PFSK-1 (cell line): ENCODE measurements around the gene CACNG1.

Experiments
- FOXP2 ChIP-seq: optimal IDR thresholded peaks from 2 replicates; pipeline ENCODE3; 2011; ENCODE audit warnings: borderline replicate concordance, control low read depth, inconsistent platforms; ENCODE audit not compliant: insufficient read depth; ENCODE audit errors: extremely low read length, extremely low read depth
- POLR2AphosphoS5 ChIP-seq: IDR thresholded peaks from 2 replicates; pipeline ENCODE4 v1.6.1; 2012; ENCODE audit warnings: low read depth, mild to moderate bottlenecking, control low read depth, low read length, moderate library complexity
- REST ChIP-seq, 2 experiments: IDR thresholded peaks; 2 replicates each; pipeline versions ENCODE4 v1.6.1 to v1.8.0; 2011 to 2012; ENCODE audit warnings: low read depth in 2 of 2, low read length in 2 of 2, control low read depth in 1 of 2, inconsistent platforms in 1 of 2, mild to moderate bottlenecking in 1 of 2, moderate library complexity in 1 of 2; ENCODE audit not compliant: insufficient read depth in 1 of 2
- SIN3A ChIP-seq: IDR thresholded peaks from 2 replicates; pipeline ENCODE4 v1.6.1; 2012; ENCODE audit warnings: mild to moderate bottlenecking, low read length, moderate library complexity, borderline replicate concordance; ENCODE audit not compliant: insufficient read depth
- TAF1 ChIP-seq: IDR thresholded peaks from 2 replicates; pipeline ENCODE4 v1.6.1; 2012; ENCODE audit warnings: low read length, control low read depth, borderline replicate concordance; ENCODE audit not compliant: insufficient read depth

The CACNG1 gene

DNA sequence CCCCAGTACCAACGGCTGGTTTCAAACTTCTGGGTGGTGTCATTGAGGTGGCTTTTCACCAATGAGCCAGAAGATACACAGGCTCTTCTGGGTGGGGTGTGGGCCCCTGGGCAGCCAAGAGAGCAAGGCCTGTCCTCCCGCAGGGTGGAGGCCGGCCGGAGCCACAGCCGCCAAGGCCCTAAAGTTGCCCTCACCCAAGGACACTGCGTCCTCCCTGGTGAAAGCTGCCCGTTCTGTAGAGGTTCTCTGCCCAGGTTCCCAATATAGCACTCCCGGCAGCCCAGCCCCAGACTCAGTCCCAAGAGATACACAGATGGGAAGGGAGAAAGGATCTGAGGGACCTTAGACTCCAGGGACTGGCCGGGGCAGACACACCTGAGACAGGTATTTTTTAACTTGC, 10.7 kb upstream of the CACNG1 start:
- TF ChIP-seq REST (IDR thresholded peaks at IDR 0.05; ENCODE audit: insufficient read depth in 1 of 2, low read depth in 2 of 2, low read length in 2 of 2) (no peak), FOXP2 (no peak), POLR2AphosphoS5 (no peak), TAF1 (no peak), SIN3A (no peak)

GRCh38 chr17:67035131-67036083, 8.9 kb upstream of the CACNG1 start:
- TF ChIP-seq FOXP2 = no peak

- TF ChIP-seq POLR2AphosphoS5 = no peak
- no peak for TF ChIP-seq REST (IDR thresholded peaks at IDR 0.05; ENCODE audit: insufficient read depth in 1 of 2, low read depth in 2 of 2, low read length in 2 of 2)
- no peak for TF ChIP-seq FOXP2
- TF ChIP-seq TAF1 = no peak
Measured at GRCh38 chr17:67038861-67039365, 5.4 kb upstream of the CACNG1 start.

GRCh38 chr17:67040652-67041051, 3.7 kb upstream of the CACNG1 start:
- TF ChIP-seq SIN3A = no peak
- TF ChIP-seq POLR2AphosphoS5 = no peak
- TF ChIP-seq FOXP2 = no peak
- TF ChIP-seq TAF1 = no peak
- TF ChIP-seq REST (IDR thresholded peaks at IDR 0.05; ENCODE audit: insufficient read depth in 1 of 2, low read depth in 2 of 2, low read length in 2 of 2) = no peak

DNA sequence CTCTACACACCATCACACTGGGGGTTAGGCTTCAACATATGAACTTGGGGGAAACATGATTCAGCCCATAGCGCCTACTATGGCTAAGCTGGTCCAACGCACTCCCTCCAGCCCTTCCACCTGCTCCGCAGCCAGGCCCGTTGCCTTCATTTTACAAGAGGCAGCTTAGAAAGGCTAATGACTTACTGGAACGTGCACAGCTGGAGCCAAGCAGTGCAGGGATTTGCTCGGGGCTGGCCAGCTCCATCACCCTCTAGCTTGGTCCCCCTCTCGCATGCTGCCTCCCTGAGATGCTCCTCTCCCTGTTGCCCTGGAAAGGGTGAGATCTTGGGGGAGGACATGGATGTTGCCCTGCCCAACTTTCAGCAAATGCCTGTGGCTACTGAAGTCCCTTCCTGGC, 2.8 kb upstream of the CACNG1 start:
- TF ChIP-seq TAF1 (no peak), FOXP2 (no peak), POLR2AphosphoS5 (no peak), REST (IDR thresholded peaks at IDR 0.05; ENCODE audit: insufficient read depth in 1 of 2, low read depth in 2 of 2, low read length in 2 of 2) (no peak), SIN3A (no peak)
